Suprapubic skin (tissue), 4 donors: ENCODE measurements around the gene MBLAC1. TPM values are rescaled to one million over a fixed set of nuclear protein-coding genes. Genes with fewer than 3 reads are reported as not detected.

Experiments
- DNase-seq, 2 donors: peaks; one replicate each; pipeline ENCODE4 v3.0.0-alpha.2; 2019; ENCODE audit warnings: low spot score in 2 of 2
- H3K27ac ChIP-seq: fragments of 200-600 bp; sonication (generic); one replicate; pipeline ENCODE4 v1.5.1; 2019
- H3K27me3 ChIP-seq: fragments of 200-600 bp; sonication (generic); one replicate; pipeline ENCODE4 v1.5.1; 2019
- H3K36me3 ChIP-seq: fragments of 200-600 bp; sonication (generic); one replicate; pipeline ENCODE4 v1.5.1; 2019
- H3K4me1 ChIP-seq: fragments of 200-600 bp; sonication (generic); one replicate; pipeline ENCODE4 v1.5.1; 2019
- H3K4me3 ChIP-seq: fragments of 200-600 bp; sonication (generic); one replicate; pipeline ENCODE4 v1.5.1; 2019; ENCODE audit warnings: mild to moderate bottlenecking
- H3K9me3 ChIP-seq: fragments of 200-600 bp; sonication (generic); one replicate; pipeline ENCODE4 v1.5.1; 2019
- EP300 ChIP-seq: sonication (generic); formaldehyde crosslinking; IDR thresholded peaks from one replicate; pipeline ENCODE4 v1.6.1; 2017; ENCODE audit warnings: antibody characterized with exemption
- POLR2A ChIP-seq, 2 donors: fragments of 450-650 bp; IDR thresholded peaks; one replicate each; pipeline ENCODE4 v1.6.1; 2017; ENCODE audit warnings: antibody characterized with exemption in 2 of 2, mild to moderate bottlenecking in 2 of 2, moderate library complexity in 2 of 2
- POLR2AphosphoS5 ChIP-seq, 3 donors: sonication (generic); formaldehyde crosslinking; IDR thresholded peaks; one replicate each; pipeline ENCODE4 v1.6.1; 2017; ENCODE audit warnings: antibody characterized with exemption in 3 of 3
- WGBS: methylation state at CpG from one replicate; pipeline ENCODE4 v1.1.5; 2018; 5-methylcytosine and 5-hydroxymethylcytosine counted together
- total RNA-seq, 4 donors: library from RNA; depleted of rRNA; stranded (reverse); fragments of >200 nt; gene quantifications; one replicate each; pipeline ENCODE4 v1.1.0, GENCODE V29; 2016
- TF ChIP-seq, protein P1 (sequence below), 2 donors: fragments of 200-600 bp in 1 of 2; fragments of 450-650 bp in 1 of 2; sonication (generic) in 1 of 2; IDR thresholded peaks; one replicate each; pipeline ENCODE4 v1.5.1; 2016 to 2019; ENCODE audit warnings: antibody characterized with exemption in 2 of 2, mild to moderate bottlenecking in 1 of 2, moderate library complexity in 1 of 2

Gene MBLAC1
- total RNA-seq, 4 donors from 2014 or later: 2.6 to 6.2 (median 3.6) TPM

DNA sequence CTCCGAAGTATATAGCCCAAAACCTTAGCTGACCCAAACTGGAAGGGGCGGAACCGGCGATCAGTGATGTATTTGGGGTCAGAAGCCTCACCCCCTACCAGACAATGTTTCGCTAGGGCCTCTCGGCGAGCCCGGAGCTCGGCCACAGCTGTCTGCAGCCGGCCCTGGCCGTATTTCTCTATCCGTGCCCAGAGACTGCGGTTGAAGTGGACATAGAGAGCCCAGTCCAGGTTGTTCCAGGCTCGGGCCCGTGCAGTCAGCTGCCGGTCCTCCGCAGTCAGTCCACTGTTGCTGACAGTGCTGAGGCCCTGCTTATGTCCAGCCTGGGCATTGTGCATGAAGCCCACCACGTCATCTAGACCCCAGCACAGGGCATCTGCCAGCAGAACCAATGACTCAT is 33.3 kb downstream of the MBLAC1 start:
- H3K9me3 ChIP-seq: no peaks in the 10 kb centered on the region
- no peak overlapping the region for H3K27ac ChIP-seq
- H3K4me1 ChIP-seq: peaks cover 50% of the 10 kb centered on the region
- 85% methylated on average over 6 of the region's 18 CpGs for WGBS
- no peaks in the 10 kb centered on the region for H3K27me3 ChIP-seq
- TF ChIP-seq POLR2AphosphoS5 (IDR thresholded peaks at IDR 0.05) (no peak), POLR2A (IDR thresholded peaks at IDR 0.05) (no peak), EP300 (no peak)
- TF ChIP-seq, protein P1, sequence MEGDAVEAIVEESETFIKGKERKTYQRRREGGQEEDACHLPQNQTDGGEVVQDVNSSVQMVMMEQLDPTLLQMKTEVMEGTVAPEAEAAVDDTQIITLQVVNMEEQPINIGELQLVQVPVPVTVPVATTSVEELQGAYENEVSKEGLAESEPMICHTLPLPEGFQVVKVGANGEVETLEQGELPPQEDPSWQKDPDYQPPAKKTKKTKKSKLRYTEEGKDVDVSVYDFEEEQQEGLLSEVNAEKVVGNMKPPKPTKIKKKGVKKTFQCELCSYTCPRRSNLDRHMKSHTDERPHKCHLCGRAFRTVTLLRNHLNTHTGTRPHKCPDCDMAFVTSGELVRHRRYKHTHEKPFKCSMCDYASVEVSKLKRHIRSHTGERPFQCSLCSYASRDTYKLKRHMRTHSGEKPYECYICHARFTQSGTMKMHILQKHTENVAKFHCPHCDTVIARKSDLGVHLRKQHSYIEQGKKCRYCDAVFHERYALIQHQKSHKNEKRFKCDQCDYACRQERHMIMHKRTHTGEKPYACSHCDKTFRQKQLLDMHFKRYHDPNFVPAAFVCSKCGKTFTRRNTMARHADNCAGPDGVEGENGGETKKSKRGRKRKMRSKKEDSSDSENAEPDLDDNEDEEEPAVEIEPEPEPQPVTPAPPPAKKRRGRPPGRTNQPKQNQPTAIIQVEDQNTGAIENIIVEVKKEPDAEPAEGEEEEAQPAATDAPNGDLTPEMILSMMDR (IDR thresholded peaks at IDR 0.05): no peak
- no peak overlapping the region for H3K4me3 ChIP-seq
- H3K36me3 ChIP-seq: peaks cover 17% of the 10 kb centered on the region
- DNase-seq: no peak

DNA sequence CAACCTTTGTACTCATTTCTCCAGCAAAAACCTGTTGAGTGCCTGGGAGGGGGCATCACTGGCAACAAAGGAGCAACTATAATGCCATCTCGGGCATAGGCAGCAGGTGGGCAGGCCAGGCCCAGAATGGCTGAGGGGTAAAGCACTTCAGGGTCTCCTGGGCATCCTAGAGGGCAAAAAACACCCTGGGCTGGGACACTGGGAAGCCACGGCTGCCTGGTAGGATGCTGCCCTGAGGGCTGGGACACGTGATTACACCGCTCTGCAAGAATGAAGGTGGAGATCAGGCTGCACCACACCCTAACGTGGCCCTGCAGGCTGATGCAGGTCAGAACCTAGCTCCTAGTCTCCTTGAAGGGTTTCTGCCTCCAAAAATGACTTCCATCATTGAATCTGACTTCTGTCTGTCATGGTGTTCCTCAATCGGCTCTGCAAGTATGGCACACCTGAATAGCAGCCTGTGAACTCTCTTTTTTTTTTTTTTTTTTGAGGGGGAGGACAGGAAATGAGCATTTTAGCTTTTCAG is 36.3 kb downstream of the MBLAC1 start:
- Histone ChIP-seq H3K36me3 (no peaks in the 10 kb centered on the region), H3K27me3 (no peaks in the 10 kb centered on the region), H3K4me3 (no peak overlapping the region), H3K9me3 (no peaks in the 10 kb centered on the region), H3K4me1 (peaks cover 46% of the 10 kb centered on the region), H3K27ac (peak overlapping the region; percentile 36)
- no peak for DNase-seq
- 41% methylated on average over 6 of the region's 6 CpGs for WGBS
- TF ChIP-seq POLR2AphosphoS5 (IDR thresholded peaks at IDR 0.05) (no peak), EP300 (no peak), POLR2A (IDR thresholded peaks at IDR 0.05) (no peak)
- TF ChIP-seq, protein P1 (IDR thresholded peaks at IDR 0.05): no peak

DNA sequence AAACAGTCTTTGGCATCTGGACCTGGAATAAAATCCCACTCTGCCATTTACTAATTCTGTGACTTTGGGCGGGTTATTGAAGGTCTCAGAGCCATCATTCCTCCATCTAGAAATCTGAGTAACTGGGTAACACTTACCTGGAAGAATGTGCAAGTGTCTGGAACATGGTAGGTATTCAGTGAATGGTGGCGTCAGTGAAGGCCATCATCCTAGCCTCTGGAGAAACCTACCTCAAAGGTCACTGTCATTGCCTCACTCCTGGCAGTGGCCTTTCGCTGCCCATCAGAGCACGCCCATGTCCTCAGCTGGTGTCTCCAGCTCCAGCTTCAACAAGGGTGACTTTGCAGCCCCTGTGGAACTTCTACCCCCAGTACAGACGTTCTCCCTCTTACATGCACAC is 37.1 kb downstream of the MBLAC1 start:
- 96% methylated on average over 4 of the region's 5 CpGs for WGBS
- DNase-seq: no peak
- TF ChIP-seq, protein P1 (IDR thresholded peaks at IDR 0.05): no peak
- TF ChIP-seq POLR2AphosphoS5 (IDR thresholded peaks at IDR 0.05) (no peak), EP300 (no peak)
- Histone ChIP-seq H3K4me1 (peaks cover 51% of the 10 kb centered on the region), H3K4me3 (no peak overlapping the region), H3K36me3 (no peaks in the 10 kb centered on the region), H3K27ac (peak overlapping the region; percentile 36), H3K9me3 (no peaks in the 10 kb centered on the region), H3K27me3 (no peaks in the 10 kb centered on the region)

DNA sequence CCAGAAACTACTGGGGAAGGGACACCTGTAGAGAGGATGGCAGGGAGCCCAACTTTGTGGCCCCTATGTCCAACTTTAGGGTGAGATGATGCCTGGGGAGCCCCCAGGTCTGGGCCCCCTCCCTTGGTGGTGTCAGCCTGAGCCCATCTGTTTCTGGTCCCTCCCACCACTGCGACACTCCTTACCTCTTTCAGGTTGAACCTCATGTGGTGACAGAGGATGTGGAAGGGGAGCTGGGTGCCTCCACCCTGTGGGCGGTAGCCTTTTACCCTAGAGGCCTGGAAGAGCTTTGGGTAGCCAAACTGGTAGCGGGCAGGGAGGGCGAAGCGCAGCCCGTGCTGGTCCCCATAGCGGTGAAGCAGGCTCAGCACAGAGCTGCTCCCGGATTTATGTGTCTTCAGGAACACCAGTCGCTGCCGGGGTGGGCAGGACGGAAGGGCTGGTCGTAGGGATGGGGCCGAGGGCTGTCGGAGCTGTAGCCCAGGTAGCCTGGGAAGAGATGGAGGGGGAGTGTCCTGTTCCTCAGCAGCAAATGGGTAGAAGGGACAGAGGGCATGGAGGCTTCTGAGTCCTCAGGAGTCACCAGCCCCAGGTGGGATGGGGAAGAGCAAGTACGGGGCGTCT is 39.7 kb downstream of the MBLAC1 start:
- H3K4me3 ChIP-seq: no peak overlapping the region
- H3K27me3 ChIP-seq: peaks cover 3% of the 10 kb centered on the region
- TF ChIP-seq EP300 (no peak), POLR2A (IDR thresholded peaks at IDR 0.05) (no peak), POLR2AphosphoS5 (IDR thresholded peaks at IDR 0.05) (no peak)
- TF ChIP-seq, protein P1 (IDR thresholded peaks at IDR 0.05): no peak
- peaks cover 60% of the 10 kb centered on the region for H3K4me1 ChIP-seq
- no peaks in the 10 kb centered on the region for H3K36me3 ChIP-seq
- DNase-seq: peak in 1 of 2 donors; percentile 55
- WGBS: 56% methylated on average over 11 of the region's 16 CpGs
- H3K27ac ChIP-seq: peak overlapping the region; percentile 73
- H3K9me3 ChIP-seq: no peaks in the 10 kb centered on the region

DNA sequence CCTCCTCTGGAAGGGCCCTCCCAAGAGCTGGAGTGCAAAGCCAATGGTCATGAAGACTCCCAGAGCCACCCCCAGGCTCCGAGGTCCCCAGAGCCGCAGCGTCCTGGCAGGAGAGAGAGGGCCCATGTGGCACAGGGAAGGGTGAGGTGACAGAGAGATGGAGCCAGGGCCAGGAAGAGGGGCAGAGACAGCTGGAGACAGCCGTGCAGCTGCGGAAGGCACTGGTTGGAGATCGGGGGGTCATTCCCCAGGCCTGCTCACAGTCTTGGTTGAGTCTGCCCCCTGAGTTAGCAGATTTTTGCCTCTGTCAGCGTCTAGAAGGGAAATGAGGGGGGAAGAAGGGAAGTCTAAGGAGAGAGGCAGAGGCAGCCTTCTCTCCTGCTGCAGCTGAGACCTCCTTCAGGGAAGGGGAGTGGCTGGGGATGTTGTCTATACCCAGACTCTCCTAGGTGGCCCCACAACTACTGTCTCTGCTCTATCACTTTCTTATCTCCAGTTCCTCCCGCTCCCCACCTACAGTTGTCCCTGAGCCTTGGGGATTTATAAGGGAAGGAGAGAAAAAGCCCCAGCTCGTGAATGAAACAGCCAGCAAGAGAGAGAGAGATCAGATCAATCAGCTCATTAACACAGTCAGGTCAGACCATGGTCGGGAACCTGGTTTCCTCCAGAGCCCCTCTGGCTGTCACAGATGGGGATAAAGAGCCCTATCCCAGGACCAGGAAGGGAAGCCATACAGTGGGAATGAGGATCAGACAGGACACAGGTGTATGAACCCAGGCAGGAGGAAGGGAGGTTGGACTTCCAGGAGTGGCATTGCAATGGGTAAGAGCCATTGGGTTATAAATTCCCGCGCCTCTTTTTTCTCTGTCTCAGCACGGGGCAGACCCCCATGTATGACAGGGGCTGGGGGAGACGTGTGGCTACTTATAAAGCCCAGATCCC is 40.5 kb downstream of the MBLAC1 start:
- 24% methylated on average over 12 of the region's 14 CpGs for WGBS

More for the DNA sequence above, 40.5 kb downstream of the MBLAC1 start:
- no peaks in the 10 kb centered on the region for H3K9me3 ChIP-seq
- TF ChIP-seq POLR2AphosphoS5 (IDR thresholded peaks at IDR 0.05) (no peak), POLR2A (IDR thresholded peaks at IDR 0.05) (no peak), EP300 (no peak)
- TF ChIP-seq, protein P1 (IDR thresholded peaks at IDR 0.05): no peak
- H3K4me1 ChIP-seq: peaks cover 65% of the 10 kb centered on the region
- no peaks in the 10 kb centered on the region for H3K36me3 ChIP-seq
- DNase-seq: peak in 1 of 2 donors; percentile 62
- H3K27ac ChIP-seq: peak overlapping the region; percentile 73
- H3K4me3 ChIP-seq: peak overlapping the region; percentile 57
- peaks cover 7% of the 10 kb centered on the region for H3K27me3 ChIP-seq
